Neural progenitor cell (in vitro differentiated cells): ENCODE results near the gene HAUS8. TPM values are rescaled to one million over a fixed set of nuclear protein-coding genes. Genes with fewer than 3 reads are reported as not detected.

Source experiments
- DNase-seq: peaks from one replicate; pipeline ENCODE4 v3.0.0-alpha.2; 2016; ENCODE audit warnings: low spot score
- H2AFZ ChIP-seq: fragments of 200-600 bp; sonication (generic); replicated peaks from 2 replicates; pipeline ENCODE4 v1.6.1; 2016; ENCODE audit warnings: antibody characterized with exemption
- H3F3A ChIP-seq: fragments of 200-600 bp; sonication (generic); 2 replicates; pipeline ENCODE4 v1.6.1; 2016; ENCODE audit warnings: antibody characterized with exemption, low read depth
- H3K27ac ChIP-seq: fragments of 200-600 bp; sonication (generic); 2 replicates; pipeline ENCODE4 v1.5.1; 2016; ENCODE audit warnings: mild to moderate bottlenecking
- H3K27me3 ChIP-seq: fragments of 200-600 bp; sonication (generic); 2 replicates; pipeline ENCODE4 v1.6.1; 2016; ENCODE audit warnings: mild to moderate bottlenecking, moderate library complexity
- H3K36me3 ChIP-seq: fragments of 200-600 bp; sonication (generic); 2 replicates; pipeline ENCODE4 v1.5.1; 2016
- H3K4me1 ChIP-seq: fragments of 200-600 bp; sonication (generic); 2 replicates; pipeline ENCODE4 v1.6.1; 2016; ENCODE audit warnings: mixed run types
- H3K4me2 ChIP-seq: fragments of 200-600 bp; sonication (generic); 2 replicates; pipeline ENCODE4 v1.6.1; 2016
- H3K4me3 ChIP-seq: fragments of 200-600 bp; sonication (generic); 2 replicates; pipeline ENCODE4 v1.5.1; 2016
- H3K79me2 ChIP-seq: fragments of 200-600 bp; sonication (generic); 2 replicates; pipeline ENCODE4 v1.6.1; 2016; ENCODE audit warnings: low read depth
- H3K9ac ChIP-seq: fragments of 200-600 bp; sonication (generic); 2 replicates; pipeline ENCODE4 v1.6.1; 2016
- H3K9me3 ChIP-seq: fragments of 200-600 bp; sonication (generic); 2 replicates; pipeline ENCODE4 v1.5.1; 2016; ENCODE audit warnings: low read depth
- H4K20me1 ChIP-seq: fragments of 200-600 bp; sonication (generic); 2 replicates; pipeline ENCODE4 v1.6.1; 2016; ENCODE audit warnings: low read depth
- H3K27ac Mint-ChIP-seq: 3 replicates; pipeline ENCODE4 v1.8.0; 2021; ENCODE audit warnings: mixed read lengths
- H3K27me3 Mint-ChIP-seq: 2 replicates; pipeline ENCODE4 v1.8.0; 2022; ENCODE audit warnings: low read depth, mild to moderate bottlenecking, inconsistent platforms, moderate library complexity, mixed read lengths; ENCODE audit not compliant: insufficient read depth
- H3K36me3 Mint-ChIP-seq: 3 replicates; pipeline ENCODE4 v1.8.0; 2021; ENCODE audit warnings: mixed read lengths
- H3K4me1 Mint-ChIP-seq: 3 replicates; pipeline ENCODE4 v1.8.0; 2021; ENCODE audit warnings: mixed read lengths
- H3K4me3 Mint-ChIP-seq: 3 replicates; pipeline ENCODE4 v1.8.0; 2021; ENCODE audit warnings: mild to moderate bottlenecking, moderate library complexity, mixed read lengths
- H3K9me3 Mint-ChIP-seq: 3 replicates; pipeline ENCODE4 v1.8.0; 2020; ENCODE audit warnings: mixed read lengths
- EZH2 ChIP-seq: fragments of 200-600 bp; sonication (generic); IDR thresholded peaks from 2 replicates; pipeline ENCODE4 v1.6.1; 2017; ENCODE audit warnings: antibody characterized with exemption, mild to moderate bottlenecking, moderate library complexity
- EZH2phosphoT487 ChIP-seq: fragments of 200-600 bp; sonication (generic); IDR thresholded peaks from 2 replicates; pipeline ENCODE4 v1.6.1; 2017; ENCODE audit warnings: antibody characterized with exemption
- total RNA-seq: library from RNA; depleted of rRNA; stranded (reverse); fragments of >200 nt; gene quantifications from 2 replicates; pipeline ENCODE4 v1.2.3, GENCODE V29; 2015; ENCODE audit warnings: low replicate concordance
- TF ChIP-seq, protein P1 (sequence below): fragments of 200-600 bp; sonication (generic); IDR thresholded peaks from 2 replicates; pipeline ENCODE4 v1.5.1; 2017; ENCODE audit warnings: antibody characterized with exemption, mild to moderate bottlenecking

The HAUS8 gene
- total RNA-seq, 1 donor from 2014 or later: 15.6 TPM

- TF ChIP-seq EZH2 (no peak), EZH2phosphoT487 (no peak)
- TF ChIP-seq, protein P1, sequence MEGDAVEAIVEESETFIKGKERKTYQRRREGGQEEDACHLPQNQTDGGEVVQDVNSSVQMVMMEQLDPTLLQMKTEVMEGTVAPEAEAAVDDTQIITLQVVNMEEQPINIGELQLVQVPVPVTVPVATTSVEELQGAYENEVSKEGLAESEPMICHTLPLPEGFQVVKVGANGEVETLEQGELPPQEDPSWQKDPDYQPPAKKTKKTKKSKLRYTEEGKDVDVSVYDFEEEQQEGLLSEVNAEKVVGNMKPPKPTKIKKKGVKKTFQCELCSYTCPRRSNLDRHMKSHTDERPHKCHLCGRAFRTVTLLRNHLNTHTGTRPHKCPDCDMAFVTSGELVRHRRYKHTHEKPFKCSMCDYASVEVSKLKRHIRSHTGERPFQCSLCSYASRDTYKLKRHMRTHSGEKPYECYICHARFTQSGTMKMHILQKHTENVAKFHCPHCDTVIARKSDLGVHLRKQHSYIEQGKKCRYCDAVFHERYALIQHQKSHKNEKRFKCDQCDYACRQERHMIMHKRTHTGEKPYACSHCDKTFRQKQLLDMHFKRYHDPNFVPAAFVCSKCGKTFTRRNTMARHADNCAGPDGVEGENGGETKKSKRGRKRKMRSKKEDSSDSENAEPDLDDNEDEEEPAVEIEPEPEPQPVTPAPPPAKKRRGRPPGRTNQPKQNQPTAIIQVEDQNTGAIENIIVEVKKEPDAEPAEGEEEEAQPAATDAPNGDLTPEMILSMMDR: no peak
- Mint-ChIP-seq H3K9me3 (no peaks in the 10 kb centered on the region), H3K4me1 (peaks cover 49% of the 10 kb centered on the region), H3K27ac (peak overlapping the region; percentile 91), H3K27me3 (peaks cover 6% of the 10 kb centered on the region), H3K36me3 (peaks cover 14% of the 10 kb centered on the region), H3K4me3 (peak overlapping the region; percentile 99)
- no peak for DNase-seq
- H3K4me3 ChIP-seq: peak overlapping the region; percentile 64
- H3F3A ChIP-seq: peaks cover 4% of the 10 kb centered on the region
- no peak overlapping the region for H2AFZ ChIP-seq
- peaks cover 68% of the 10 kb centered on the region for H4K20me1 ChIP-seq
- no peaks in the 10 kb centered on the region for H3K9me3 ChIP-seq
- H3K27ac ChIP-seq: no peak overlapping the region
- peak overlapping the region; percentile 93 for H3K4me2 ChIP-seq
- peak overlapping the region; percentile 67 for H3K9ac ChIP-seq
- peaks cover 15% of the 10 kb centered on the region for H3K4me1 ChIP-seq
- peaks cover 57% of the 10 kb centered on the region for H3K79me2 ChIP-seq
- peaks cover 8% of the 10 kb centered on the region for H3K27me3 ChIP-seq
- no peaks in the 10 kb centered on the region for H3K36me3 ChIP-seq
Observed at GRCh38 chr19:17073869-17074633, 1.2 kb downstream of the HAUS8 start.

DNA sequence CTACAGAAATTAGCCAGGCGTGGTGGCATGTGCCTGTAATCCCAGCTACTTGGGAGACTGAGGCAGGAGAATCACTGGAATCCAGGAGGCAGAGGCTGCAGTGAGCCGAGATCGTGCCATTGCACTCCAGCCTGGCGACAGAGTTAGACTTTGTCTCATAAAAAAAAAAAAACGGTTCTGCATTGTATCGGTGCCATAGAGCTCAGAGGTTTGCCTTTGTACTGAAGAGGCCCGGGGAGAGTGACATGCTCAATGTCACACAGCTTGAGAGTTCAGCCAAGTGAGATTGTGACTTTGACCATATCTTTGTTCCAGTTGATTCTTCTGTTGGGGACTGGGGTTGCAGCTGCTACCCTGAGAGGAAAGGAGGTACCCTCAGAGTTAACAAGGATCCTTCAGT, 4.3 kb downstream of the HAUS8 start:
- DNase-seq: no peak
- Histone ChIP-seq H3K79me2 (peaks cover 40% of the 10 kb centered on the region), H3K27ac (no peak overlapping the region), H3K4me3 (no peak overlapping the region), H3K27me3 (no peaks in the 10 kb centered on the region), H3K4me1 (peaks cover 5% of the 10 kb centered on the region), H3K9ac (no peak overlapping the region), H2AFZ (no peak overlapping the region), H3F3A (peaks cover 10% of the 10 kb centered on the region), H3K4me2 (no peak overlapping the region), H3K9me3 (no peaks in the 10 kb centered on the region), H3K36me3 (no peaks in the 10 kb centered on the region), H4K20me1 (peaks cover 41% of the 10 kb centered on the region)
- no peak overlapping the region for H3K4me3 Mint-ChIP-seq
- TF ChIP-seq, protein P1: no peak
- TF ChIP-seq EZH2phosphoT487 (no peak), EZH2 (no peak)
- H3K36me3 Mint-ChIP-seq: peaks cover 20% of the 10 kb centered on the region
- no peak overlapping the region for H3K27ac Mint-ChIP-seq
- H3K27me3 Mint-ChIP-seq: peaks cover 2% of the 10 kb centered on the region
- peaks cover 38% of the 10 kb centered on the region for H3K4me1 Mint-ChIP-seq
- no peaks in the 10 kb centered on the region for H3K9me3 Mint-ChIP-seq

DNA sequence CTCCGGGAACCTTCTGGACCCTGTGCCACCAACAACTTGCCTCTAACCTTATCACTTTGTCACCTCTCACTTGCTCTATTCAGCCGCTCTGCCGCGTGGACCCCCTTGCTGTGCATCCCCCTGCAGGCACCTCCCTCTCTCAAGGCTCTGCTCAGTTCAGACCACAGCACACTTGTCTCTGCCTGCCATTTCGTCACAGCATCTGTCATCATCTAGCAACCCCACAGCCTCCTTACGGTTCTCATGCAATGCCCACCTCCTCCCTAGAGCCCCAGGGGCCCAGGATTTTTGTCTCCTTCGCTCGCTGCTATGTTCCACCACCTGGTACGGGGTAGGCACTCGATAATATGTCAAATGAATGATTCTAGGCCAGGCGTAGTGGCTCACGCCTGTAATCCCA, 4.8 kb downstream of the HAUS8 start:
- H3K9me3 ChIP-seq: no peaks in the 10 kb centered on the region
- no peaks in the 10 kb centered on the region for H3K27me3 ChIP-seq

More for the DNA sequence above, 4.8 kb downstream of the HAUS8 start:
- H3K4me1 Mint-ChIP-seq: peaks cover 38% of the 10 kb centered on the region
- TF ChIP-seq EZH2phosphoT487 (no peak), EZH2 (no peak)
- TF ChIP-seq, protein P1: no peak
- Histone ChIP-seq H3K36me3 (no peaks in the 10 kb centered on the region), H3K27ac (no peak overlapping the region), H3K9ac (no peak overlapping the region), H3K4me3 (no peak overlapping the region), H3K79me2 (peaks cover 45% of the 10 kb centered on the region), H3F3A (peaks cover 10% of the 10 kb centered on the region), H4K20me1 (peaks cover 41% of the 10 kb centered on the region), H2AFZ (no peak overlapping the region), H3K4me2 (no peak overlapping the region), H3K4me1 (peaks cover 5% of the 10 kb centered on the region)
- H3K27ac Mint-ChIP-seq: peak overlapping the region; percentile 24
- no peak for DNase-seq
- no peak overlapping the region for H3K4me3 Mint-ChIP-seq
- peaks cover 20% of the 10 kb centered on the region for H3K36me3 Mint-ChIP-seq
- H3K9me3 Mint-ChIP-seq: no peaks in the 10 kb centered on the region
- peaks cover 2% of the 10 kb centered on the region for H3K27me3 Mint-ChIP-seq
